Embryonic facial prominence (tissue), 1 donor: Measurements from ENCODE around the gene F12.
"Not testable (repeated sequence)": the region's sequence is repeated elsewhere in the genome, so short reads cannot be mapped to it uniquely, and the experiment has no call there.

Source experiments
- DNase-seq: peaks from one replicate; pipeline ENCODE4 v3.0.0-alpha.2; 2016; ENCODE audit errors: extremely low spot score

F12 gene

DNA sequence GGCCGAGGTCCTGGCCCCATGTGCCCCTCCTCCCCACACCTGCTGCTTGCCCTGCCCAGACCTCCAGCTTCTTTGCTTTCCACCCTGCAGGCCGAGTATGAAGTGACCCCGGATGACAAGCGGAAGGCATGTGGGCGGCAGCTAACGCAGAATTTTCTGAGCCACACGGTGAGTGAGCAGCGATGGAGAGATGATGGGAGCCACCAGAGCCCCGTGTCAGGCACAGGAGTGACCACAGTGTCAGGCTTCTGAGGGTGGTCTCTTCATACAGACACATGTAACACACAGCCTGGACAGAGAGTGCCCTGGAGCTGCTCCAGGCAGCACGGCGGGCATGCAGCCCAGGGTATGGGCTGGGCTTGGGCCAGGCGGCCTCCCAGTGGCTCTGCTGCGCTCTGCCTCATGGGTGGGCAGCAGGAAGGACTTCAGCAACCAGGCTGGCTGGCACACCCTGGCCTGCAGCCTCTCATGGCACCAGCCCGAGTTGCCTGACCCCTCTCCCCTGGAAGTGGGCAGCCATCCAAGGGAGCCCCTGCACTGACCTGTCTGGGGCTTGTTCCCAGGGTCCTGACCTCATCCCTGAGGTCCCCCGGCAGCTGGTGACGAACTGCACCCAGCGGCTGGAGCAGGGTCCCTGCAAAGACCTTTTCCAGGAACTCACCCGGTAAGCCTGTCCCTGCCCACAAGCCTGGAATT is 22.9 kb upstream of the F12 start:
- no peak for DNase-seq

DNA sequence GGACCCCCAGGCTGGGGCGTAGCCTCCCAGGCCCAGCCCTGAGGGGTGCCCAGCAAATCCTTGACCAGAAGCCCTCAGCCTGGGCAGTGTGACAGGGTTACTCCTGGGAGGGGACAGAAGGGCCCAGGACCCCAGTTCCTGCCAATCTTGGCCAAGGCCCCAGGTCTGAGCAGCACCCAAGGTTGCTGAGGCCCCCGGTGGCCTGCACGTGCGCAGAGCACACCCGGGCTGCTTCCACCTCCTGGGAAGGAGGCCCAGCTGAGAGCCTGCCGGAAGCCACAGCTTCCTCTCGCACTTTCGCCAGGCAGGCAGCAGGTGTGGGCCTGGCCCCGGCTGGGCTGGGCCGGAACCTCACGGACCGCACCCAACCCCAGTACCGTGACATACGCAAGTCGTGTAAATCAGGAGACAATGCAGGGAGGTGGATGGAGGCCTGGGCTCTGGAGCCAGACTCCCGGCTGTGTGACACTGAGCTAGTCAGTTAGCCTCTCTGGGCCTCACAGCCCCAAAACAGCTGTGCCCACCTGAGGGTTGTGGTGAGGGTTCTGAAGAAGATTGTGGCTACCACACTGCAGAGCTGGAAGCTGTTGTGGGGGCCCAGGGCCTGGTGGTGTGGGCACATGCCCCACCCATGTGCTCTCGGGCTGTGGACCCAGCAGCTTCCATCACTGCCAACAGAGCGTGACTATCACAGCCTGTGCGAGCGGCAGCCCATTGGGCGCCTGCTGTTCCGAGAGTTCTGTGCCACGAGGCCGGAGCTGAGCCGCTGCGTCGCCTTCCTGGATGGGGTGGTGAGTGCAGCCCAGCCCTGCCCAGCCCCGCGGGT is 22.2 kb upstream of the F12 start:
- DNase-seq = no peak

DNA sequence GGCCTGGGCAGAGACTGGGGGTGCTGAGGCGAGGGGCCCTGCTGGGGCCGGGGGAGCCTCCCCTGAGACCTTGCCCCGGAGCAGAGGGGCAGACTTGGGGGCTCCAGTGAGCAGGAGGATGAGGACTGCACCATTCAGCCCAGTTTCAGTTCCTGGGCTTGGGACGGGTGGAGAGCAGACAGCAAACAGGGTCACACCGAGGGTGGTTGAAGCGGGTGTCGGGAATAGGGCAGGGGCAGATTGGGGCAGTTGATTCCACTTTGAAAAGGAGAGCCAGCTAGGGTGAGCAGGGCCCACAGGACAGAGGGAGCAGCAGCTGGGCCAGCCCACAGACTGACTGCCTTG is 21.6 kb upstream of the F12 start:
- DNase-seq = no peak

DNA sequence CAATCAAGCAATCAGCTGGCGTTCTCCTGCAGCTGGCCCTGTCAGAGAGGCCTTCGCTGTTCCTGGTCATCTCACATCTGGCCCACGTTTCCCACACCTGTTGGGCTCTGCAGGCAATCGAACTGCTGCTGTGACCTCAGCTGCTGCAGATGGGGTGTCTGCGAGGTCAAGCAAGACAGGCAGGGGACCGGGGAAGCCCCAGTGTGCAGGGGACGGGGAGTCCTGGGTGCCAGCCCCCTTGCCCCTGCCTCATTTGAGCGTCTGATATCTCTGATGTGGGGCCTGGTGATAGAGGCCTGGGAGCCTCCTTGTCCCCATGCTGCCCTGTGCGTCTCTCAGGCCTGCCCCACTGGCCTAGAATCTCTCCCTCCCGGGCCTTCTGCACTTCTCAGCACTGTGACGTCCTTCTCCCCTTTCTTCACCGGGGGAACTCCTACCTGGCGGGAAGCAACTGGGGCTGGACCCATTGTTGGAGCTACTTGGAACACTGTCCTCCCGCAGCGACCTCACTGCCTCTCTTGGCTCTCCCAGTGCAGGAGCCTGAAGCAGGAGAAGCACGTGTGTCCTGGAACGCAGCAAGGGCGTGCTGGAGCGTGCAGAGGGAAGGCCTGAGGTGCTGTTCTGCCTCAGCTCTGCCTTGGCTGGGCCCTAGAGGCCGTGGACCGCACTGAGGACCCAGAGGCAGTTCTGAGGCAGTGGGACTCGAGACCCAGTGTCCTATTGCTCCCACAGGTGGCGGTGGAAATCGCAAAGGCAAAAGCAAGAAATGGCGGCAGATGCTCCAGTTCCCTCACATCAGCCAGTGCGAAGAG is 21.0 kb upstream of the F12 start:
- DNase-seq = no peak

DNA sequence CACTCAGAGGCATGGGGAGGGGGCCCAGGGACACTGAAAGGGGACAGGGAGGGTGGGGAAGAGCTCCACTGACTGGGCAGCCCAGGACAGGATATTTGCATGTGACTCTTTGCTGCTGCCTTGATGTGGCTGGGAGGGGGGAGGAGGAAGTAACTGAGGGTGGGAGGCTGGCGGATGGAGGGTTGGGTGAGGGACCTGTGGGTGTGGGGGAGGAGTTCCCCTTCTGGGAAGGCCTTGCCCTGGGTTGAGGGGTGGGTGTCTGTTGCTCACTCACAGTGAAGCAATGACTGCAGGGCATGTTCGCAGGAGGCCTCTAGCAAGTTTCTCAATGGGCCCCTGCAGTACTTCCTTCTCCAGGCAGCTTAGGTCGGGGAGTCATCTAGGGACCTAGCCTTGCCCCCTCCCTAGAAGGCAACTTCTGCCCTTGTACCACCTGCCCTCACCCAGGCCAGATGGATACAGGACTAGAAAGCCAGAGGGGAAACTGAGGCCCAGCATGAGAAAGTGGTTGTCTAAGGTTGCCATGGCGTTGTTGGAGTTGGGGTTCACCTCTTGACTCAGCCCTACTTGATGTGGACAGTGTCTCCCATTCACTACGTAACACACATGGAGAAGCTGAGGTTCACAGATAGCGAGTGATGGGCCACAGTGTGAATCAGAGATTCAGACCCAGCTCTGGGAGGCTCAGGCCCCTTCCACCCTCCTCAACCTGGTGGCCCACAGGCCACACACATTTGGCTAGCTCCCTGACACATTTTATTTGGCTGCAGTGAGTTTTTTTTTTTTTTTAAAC is 20.1 kb upstream of the F12 start:
- no peak for DNase-seq

DNA sequence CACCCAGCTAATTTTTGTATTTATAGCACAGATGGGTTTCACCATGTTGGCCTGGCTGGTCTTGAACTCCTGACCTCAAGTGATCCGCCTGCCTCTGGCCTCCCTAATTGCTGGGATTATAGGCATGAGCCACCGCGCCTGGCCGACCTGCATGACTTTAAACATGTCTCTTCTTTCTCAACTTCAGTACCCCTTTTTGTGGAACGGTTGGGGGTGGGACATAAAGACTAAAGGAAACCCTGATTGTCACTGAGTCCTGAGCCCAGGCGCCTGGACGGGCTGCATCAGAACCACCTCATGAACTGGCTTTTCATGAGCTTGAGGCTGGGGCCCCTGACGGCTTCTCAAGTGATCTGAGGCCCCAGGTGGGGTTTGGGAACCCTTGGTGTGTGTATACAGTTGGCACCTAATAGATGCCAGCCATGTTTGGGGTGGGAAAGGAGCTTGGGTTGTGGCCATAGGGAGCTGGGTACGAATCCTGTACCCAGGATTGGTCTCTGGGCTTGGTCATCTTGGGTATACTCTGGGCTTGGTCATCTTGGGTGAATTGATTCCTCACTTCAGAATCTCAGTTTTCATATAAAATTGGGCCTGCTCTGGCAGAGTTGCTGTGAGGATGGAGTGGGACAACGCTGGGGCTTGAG is 19.3 kb upstream of the F12 start:
- no peak for DNase-seq

DNA sequence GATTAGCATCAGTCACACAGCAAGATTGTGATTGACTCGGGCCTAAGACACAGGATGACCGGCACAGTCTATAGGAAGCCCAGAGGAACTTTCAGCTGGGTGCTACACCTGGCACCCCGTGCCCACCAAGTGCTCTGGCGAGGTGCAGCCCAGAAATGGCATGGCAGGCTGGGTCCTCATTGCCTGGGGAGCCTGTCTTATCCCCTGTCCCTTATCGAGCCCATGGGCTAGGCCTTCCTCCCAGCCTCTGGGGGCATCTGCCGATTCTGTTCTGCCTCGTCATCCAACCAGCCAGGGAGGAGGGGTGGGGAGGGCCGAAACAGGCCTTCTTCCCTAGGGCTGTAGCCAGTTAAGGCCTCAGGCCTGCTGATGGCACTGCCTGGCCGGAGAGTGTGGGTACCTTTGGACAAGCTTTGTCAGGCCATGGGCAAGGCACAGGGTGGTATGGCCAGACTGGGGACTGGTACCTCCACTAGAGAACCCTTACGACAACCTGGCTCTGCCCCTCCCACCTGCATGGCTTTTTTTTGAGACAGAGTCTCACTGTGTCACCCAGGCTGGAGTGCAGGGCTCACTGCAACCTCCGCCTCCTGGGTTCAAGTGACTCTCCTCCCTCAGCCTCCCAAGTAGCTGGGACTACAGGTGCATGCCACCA is 18.7 kb upstream of the F12 start:
- no peak for DNase-seq

DNA sequence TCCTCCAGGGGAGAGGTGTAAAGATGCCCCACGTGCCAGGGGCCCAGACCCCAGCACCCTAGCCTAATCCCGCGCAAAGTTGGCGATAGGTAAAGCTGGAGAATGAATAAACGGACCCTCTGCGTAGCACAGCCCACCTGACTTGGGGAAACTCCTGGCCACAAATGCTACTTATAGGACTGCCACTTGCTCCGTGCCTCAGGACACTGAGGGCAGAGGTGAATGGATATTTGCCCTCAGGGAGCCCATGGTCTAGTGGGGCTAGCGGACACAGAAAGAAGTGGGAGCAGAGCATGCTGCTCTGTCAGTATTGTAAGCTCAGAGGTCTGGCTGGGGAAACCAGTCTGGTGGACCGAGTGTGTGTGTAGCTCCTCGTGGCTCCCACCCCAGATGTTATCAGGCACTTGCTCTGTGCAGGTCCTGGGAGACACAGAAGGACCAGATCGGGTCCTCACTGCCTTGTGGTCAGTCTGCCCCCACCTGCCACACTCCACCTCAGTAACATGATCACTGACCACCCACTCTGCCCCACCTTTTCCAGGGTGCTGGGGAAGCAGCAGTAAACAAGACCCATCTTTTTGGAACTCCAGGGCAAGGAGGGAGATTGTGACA is 18.0 kb upstream of the F12 start:
- DNase-seq = no peak

DNA sequence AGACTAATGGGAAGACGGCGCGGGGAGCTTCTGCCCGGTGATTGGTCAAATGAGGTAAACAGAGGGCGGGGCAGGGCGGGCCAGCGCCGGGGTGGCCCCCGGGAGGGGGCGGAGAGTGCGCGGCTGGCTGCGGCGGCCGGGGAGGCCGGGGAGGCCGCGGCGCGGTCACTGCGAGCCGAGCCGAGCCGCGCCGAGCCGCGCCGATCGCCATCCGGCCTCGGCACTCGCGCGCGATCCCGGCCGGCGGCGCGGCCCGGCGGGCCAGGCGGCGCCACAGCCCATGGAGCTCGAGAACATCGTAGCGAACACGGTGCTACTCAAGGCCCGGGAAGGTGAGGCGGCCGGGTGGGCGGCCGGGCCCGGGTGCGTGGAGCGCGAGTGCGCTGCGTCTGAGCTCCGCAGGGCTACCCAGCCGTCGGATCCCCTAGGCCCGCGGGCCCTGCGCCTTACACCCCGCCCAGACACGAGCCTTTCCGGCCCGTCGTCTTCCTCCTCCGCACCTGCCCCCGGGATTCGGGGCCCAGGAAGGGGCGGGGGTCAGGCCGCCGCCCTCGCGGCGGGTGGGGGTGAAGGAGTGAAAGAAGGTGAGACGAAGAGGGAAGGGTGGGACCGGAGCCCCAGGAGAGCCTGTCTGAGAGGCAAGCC is 17.3 kb upstream of the F12 start, which contains the start of gene GRK6:
Gene GRK6, plus strand, starts transcription at position 111 of the 645 bp plus-strand sequence. Its CDS starts 170 bp downstream, at position 281.
- DNase-seq = no peak

DNA sequence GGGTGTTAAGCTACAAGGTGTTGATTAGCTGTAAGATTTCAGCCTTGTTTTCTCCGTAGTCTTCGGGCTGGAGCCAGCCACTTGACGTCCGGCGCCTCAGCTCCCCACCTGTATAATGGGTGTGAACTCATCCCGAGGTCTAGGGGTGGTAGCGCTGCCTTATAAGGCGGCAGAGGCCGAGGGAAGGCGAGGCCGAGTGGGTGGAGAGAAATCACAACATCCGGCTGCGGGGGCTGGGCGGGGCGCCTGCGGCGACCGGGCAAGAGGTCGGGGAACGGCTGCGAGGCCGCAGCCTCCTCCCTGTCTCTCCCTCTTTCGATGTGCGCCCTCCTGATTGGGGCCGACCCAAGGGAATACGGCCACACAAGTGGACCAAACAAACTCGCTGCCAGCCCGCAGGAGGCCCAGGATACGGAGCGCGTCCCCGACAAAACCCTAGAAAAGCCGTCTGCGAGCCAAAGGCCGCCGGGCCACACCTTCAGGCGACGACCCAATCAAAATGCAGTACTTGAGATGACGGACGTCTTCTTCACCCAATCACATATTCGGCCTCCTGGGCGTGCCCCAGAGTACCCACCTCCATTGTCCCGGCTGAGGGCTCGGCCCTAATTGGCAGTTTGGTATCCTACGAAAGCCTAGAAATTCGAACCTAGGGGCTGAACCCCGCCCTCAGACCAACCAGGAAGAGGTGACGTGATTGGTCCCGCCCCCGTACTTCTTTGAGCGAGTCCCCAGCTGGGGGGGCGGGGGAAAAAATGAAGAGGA is 16.6 kb upstream of the F12 start:
- DNase-seq = peak; percentile 100

DNA sequence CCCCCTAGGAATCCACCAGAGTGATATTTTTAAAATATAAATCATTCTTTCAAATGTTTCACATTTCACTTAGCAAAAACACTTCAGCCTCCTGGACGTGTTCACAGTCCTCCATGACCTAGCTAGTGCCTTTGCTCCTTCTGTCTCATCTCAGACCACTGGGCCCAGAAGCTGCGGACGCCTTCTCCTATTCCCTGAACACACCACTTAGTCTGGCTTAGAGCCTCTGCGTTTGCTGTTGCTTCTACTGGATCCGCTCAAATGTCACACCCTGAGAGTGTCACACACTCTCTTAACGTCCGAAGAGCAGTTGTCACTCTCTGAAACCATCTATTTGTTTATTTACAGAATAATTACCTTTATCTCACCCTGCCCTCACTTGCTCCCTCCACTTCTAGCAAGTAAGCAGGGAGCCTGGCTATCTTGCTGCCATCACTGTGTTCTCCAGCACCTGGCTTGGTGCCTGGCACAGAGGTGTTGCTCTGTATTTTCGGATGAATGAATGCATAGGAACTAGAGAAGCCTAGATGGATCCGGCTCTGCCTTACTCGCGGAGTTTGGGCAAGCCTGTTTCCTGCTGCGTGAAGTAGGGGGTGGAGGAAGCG is 15.9 kb upstream of the F12 start:
- no peak for DNase-seq

DNA sequence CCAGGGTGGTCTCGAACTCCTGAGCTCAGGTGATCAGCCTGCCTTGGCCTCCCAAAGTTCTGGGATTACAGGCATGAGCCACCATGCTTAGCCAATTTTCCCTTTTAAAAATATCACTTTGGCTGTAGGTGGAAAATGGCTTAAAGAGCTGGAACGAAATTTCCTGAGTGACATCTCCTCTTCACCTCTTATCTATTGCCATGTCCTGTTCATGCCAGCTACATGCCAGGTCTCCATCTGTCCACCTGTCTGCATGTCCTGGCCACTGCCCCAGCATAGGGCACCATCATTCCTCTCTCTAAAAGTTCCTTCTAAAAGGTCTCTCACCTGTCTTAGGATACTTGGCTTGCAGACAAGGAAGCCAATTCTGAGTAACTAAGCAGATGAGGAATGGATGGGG is 14.3 kb upstream of the F12 start:
- DNase-seq = no peak

DNA sequence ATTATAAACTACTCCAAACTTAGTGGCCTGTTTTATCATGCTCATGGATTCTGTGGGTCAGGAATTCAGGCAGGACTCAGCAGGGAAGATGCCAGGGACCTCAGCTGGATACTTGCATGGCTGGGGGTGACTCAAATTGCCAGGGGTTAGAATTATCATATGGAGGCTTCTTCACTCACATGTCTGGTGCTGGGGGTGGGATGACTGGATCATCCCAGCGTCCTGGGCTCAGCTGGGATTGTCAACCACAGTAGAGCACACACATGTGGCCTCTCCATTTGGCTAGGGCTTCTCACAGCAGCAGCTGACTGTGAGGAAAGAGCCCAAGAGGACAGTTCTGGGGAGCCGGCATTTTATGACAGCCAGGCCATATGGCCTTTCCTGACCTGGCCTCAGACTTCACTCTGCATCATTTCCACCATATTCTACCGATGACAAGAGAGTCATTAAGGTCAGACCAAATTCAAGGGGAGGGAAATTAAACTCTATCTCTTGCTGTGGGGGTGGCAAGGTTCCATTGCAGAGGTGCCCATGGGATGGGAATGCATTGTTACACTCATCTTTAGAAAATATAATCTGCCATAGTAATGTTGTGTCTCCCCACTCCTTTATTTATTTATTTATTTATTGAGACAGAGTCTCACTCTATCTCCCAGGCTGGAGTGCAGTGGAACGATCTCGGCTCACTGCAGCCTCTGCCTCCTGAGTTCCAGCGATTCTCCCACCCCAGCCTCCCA is 11.9 kb upstream of the F12 start:
- DNase-seq = no peak

DNA sequence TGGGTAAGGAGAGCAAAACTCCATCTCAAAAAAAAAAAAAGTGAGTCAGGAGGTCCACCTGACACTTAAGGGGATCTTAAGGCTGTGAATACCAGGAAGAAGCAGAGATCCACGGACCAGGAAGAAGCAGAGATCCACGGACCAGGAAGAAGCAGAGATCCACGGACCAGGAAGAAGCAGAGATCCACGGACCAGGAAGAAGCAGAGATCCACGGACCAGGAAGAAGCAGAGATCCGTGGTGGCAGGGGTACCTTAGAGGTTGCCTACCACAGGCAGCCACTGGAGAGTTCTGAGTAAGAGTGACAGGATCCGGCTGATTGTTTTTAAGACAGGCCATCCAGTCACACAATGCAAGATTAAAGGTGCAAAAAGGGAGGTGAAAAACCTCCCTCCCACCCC is 11.1 kb upstream of the F12 start:
- DNase-seq = not testable (repeated sequence)

DNA sequence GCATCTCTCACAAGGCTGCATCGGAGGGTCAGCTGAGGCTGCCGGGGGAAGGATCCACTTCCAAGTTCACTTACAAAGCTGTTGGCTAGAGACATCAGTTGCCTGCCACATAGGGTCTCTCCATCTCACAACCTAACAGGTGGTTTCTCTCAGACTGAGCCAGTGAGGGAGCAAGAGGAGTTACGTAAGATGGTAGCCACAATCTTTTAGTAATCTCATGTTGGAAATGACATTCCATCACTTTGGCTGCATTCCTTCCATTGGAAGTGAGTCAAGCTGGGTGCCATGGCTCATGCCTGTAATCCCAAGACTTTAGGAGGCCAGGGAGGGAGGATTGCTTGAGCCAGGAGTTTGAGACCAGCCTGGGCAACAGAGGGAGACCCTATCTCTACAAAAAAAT is 9.7 kb upstream of the F12 start:
- DNase-seq = no peak

DNA sequence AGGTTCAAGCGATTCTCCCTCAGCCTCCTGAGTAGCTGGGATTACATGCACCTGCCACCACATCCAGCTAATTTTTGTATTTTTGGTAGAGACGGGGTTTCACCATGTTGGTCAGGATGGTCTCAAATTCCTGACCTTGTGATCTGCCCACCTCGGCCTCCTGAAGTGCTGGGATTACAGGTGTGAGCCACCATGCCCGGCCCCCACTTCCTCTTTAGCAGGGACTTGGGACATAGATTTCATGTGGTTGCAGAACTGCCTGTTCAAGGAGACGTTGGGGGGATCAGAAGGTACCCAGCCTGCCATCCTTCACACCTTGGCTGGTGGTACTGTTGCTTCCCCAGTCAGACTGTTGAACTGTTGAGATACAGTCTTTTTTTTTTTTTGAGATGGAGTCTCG is 7.7 kb upstream of the F12 start:
- DNase-seq = not testable (repeated sequence)

DNA sequence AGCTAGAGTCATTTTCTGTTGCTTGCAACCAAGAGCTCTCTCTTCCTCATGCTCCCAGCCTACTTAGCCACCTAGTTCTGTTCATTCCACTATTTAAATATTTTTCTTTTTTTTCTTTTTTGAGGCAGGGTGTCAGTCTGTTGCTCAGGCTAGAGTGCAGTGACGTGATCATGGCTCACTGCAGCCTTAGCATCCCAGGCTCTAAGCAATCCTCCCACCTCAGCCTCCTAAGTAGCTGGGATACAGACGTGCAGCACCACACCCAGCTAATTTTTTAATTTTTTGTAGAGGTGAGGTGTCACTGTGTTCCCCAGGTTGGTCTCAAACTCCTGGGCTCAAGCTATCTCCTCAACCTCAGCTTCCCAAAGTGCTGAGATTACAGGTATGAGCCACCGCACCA is 5.1 kb upstream of the F12 start:
- no peak for DNase-seq
